Activated T-helper 2 cell treated with anti-CD3 and anti-CD28 coated beads, Interferon-gamma antibody, Interleukin-2, Interleukin-4, amounts not matched to agents 10 μg/mL and 5 μg/mL and 100 μg/mL, durations not matched to agents 14 hours and 24 hours and 36 hours (primary cell): ENCODE measurements around the gene PDXDC1. TPM values are rescaled to one million over a fixed set of nuclear protein-coding genes. Genes with fewer than 3 reads are reported as not detected.
"Not testable (repeated sequence)": the region's sequence is repeated elsewhere in the genome, so short reads cannot be mapped to it uniquely, and the experiment has no call there.

ENCODE experiments used
- DNase-seq: peaks from one replicate; pipeline ENCODE4 v3.0.0; 2021; ENCODE audit warnings: low spot score
- H3K27ac Mint-ChIP-seq: one replicate; pipeline ENCODE4 v1.8.0; 2021; ENCODE audit warnings: mixed read lengths
- H3K27me3 Mint-ChIP-seq: one replicate; pipeline ENCODE4 v1.8.0; 2021; ENCODE audit warnings: low read depth, mixed read lengths
- H3K36me3 Mint-ChIP-seq: one replicate; pipeline ENCODE4 v1.8.0; 2021; ENCODE audit warnings: low read depth, mixed read lengths
- H3K4me1 Mint-ChIP-seq: one replicate; pipeline ENCODE4 v1.8.0; 2021; ENCODE audit warnings: low read depth, mixed read lengths
- H3K4me3 Mint-ChIP-seq: one replicate; pipeline ENCODE4 v1.8.0; 2021; ENCODE audit warnings: low read depth, mild to moderate bottlenecking, moderate library complexity, mixed read lengths
- H3K9me3 Mint-ChIP-seq: one replicate; pipeline ENCODE4 v1.8.0; 2021; ENCODE audit warnings: mixed read lengths
- intact Hi-C: fragments of 100-400 bp; cut with micrococcal nuclease; formaldehyde crosslinking; loops from one replicate; pipeline ENCODE4 v1.15.1; 2023
- total RNA-seq: library from RNA; stranded (reverse); gene quantifications from 2 replicates; pipeline ENCODE4 v1.2.3, GENCODE V29; 2022

PDXDC1 gene
- total RNA-seq, 1 donor from 2014 or later = 56.5 TPM

GRCh38 chr16:15028801-15029698 is 54.2 kb downstream of the PDXDC1 start:
- H3K36me3 Mint-ChIP-seq = peaks cover 54% of the 10 kb centered on the region
- intact Hi-C loops = not testable (repeated sequence)

DNA sequence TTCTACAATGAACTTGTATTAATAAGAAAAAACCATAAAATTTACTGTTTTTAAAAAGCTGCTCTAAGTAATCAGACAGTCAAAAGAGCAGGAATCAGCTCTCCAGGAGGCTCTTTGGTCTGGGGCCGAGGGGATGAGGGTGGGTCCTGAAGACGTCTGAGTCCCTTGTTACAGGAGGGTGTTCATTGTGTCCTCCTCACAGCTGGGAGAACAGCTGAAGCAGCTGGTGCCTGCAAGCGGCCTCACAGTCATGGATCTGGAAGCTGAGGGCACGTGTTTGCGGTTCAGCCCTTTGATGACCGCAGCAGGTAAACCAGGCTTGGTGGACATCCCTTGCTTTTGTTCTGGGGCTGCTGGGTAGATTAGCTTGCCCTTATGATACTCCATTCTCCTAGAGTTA is 54.9 kb downstream of the PDXDC1 start:
- H3K36me3 Mint-ChIP-seq = peaks cover 56% of the 10 kb centered on the region
- DNase-seq, H3K27me3 Mint-ChIP-seq, H3K27ac Mint-ChIP-seq, intact Hi-C loops, H3K4me1 Mint-ChIP-seq, H3K4me3 Mint-ChIP-seq, H3K9me3 Mint-ChIP-seq: not testable (repeated sequence)

More at GRCh38 chr16:15028801-15029698, 54.2 kb downstream of the PDXDC1 start:
- H3K27me3 Mint-ChIP-seq, H3K4me3 Mint-ChIP-seq, H3K27ac Mint-ChIP-seq, H3K4me1 Mint-ChIP-seq, H3K9me3 Mint-ChIP-seq, DNase-seq: not testable (repeated sequence)

DNA sequence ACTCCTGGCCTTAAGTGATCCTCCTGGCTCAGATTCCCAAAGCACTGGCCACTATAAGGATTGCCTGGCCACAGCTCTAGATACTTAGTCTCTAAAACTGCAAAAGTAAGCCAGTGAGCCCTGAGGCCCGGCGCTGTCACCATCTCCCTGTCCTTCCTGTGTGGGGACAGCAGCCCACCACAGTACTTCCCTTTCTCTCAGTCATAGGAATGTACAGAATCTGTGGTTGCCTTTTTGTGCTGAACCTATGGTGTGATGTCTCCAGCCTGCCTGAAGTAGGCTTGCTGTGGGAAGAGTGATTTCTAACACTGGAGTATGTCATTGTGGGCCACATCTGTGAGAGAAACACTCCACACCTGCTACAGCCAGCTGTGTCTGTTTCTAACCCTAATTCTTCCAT is 56.4 kb downstream of the PDXDC1 start:
- Mint-ChIP-seq H3K4me1 (peaks cover 4% of the 10 kb centered on the region), H3K27me3 (no peaks in the 10 kb centered on the region), H3K36me3 (peaks cover 54% of the 10 kb centered on the region), H3K27ac (no peak overlapping the region), H3K4me3 (no peak overlapping the region), H3K9me3 (no peaks in the 10 kb centered on the region)
- intact Hi-C loops = no loop called here
- no peak for DNase-seq

DNA sequence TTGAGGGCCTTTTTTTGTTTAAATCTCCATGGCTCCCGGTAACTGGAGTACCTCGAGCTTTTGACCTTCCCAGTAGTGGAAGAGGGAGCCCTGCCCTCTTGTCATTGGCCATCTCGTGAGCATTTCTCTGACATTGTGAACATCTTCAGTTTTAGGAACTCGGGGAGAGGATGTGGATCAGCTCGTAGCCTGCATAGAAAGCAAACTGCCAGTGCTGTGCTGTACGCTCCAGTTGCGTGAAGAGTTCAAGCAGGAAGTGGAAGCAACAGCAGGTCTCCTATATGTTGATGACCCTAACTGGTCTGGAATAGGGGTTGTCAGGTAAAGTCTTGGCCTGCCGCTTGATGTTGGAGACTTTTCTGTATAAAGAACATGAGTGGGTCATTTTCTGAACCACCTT is 56.8 kb downstream of the PDXDC1 start:
- Mint-ChIP-seq H3K27me3 (no peaks in the 10 kb centered on the region), H3K4me1 (peaks cover 4% of the 10 kb centered on the region), H3K9me3 (no peaks in the 10 kb centered on the region), H3K36me3 (peaks cover 58% of the 10 kb centered on the region), H3K4me3 (no peak overlapping the region), H3K27ac (no peak overlapping the region)
- intact Hi-C loops = no loop called here
- DNase-seq = no peak

GRCh38 chr16:15032547-15033308 is 57.9 kb downstream of the PDXDC1 start:
- Mint-ChIP-seq H3K4me1 (peaks cover 4% of the 10 kb centered on the region), H3K27ac (no peak overlapping the region), H3K9me3 (no peaks in the 10 kb centered on the region), H3K36me3 (peaks cover 65% of the 10 kb centered on the region), H3K27me3 (no peaks in the 10 kb centered on the region), H3K4me3 (no peak overlapping the region)
- no peak for DNase-seq
- intact Hi-C loops = no loop called here

DNA sequence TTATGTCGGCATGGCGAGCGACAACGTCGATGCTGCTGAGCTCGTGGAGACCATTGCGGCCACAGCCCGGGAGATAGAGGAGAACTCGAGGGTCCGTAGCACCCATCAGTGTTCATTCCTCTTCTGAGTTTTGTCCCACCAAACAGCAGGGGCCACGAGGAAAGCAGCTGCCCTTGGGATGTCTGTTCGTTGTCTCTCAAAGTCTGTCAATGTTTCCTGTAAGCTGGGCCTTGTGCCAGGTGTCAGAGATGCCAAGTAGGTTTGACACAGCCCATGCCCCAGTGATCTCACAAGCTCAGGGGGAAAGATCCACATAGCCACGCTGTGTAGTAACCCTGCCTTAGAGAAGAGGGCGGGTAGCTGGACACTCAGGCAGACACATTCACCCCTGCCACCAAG is 58.5 kb downstream of the PDXDC1 start:
- DNase-seq = no peak
- Mint-ChIP-seq H3K36me3 (peaks cover 66% of the 10 kb centered on the region), H3K4me1 (peaks cover 4% of the 10 kb centered on the region), H3K9me3 (no peaks in the 10 kb centered on the region), H3K27ac (no peak overlapping the region), H3K4me3 (no peak overlapping the region), H3K27me3 (no peaks in the 10 kb centered on the region)
- intact Hi-C loops = no loop called here

GRCh38 chr16:15034266-15035162 is 59.7 kb downstream of the PDXDC1 start:
- DNase-seq = no peak
- Mint-ChIP-seq H3K27ac (no peak overlapping the region), H3K4me1 (peaks cover 4% of the 10 kb centered on the region), H3K4me3 (no peak overlapping the region), H3K9me3 (no peaks in the 10 kb centered on the region), H3K36me3 (peaks cover 74% of the 10 kb centered on the region), H3K27me3 (no peaks in the 10 kb centered on the region)
- intact Hi-C loops = no loop called here

- intact Hi-C loops = no loop called here
- peaks cover 76% of the 10 kb centered on the region for H3K36me3 Mint-ChIP-seq
- DNase-seq = no peak
- peaks cover 4% of the 10 kb centered on the region for H3K4me1 Mint-ChIP-seq
- no peaks in the 10 kb centered on the region for H3K9me3 Mint-ChIP-seq
- H3K4me3 Mint-ChIP-seq = no peak overlapping the region
- H3K27ac Mint-ChIP-seq = no peak overlapping the region
- no peaks in the 10 kb centered on the region for H3K27me3 Mint-ChIP-seq
Measured at GRCh38 chr16:15035163-15035729, 60.4 kb downstream of the PDXDC1 start.

DNA sequence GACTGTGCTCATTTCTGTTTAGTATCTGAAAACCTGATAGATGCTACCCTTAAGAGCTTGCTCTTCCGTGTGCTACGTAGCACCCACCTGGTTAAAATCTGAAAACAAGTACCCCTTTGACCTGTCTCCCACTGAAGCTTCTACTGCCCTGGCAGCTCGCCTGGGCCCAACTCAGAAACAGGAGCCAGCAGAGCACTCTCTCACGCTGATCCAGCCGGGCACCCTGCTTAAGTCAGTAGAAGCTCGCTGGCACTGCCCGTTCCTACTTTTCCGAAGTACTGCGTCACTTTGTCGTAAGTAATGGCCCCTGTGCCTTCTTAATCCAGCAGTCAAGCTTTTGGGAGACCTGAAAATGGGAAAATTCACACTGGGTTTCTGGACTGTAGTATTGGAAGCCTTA is 62.2 kb downstream of the PDXDC1 start:
- Mint-ChIP-seq H3K27me3 (no peaks in the 10 kb centered on the region), H3K36me3 (peaks cover 71% of the 10 kb centered on the region), H3K27ac (no peak overlapping the region), H3K4me1 (no peaks in the 10 kb centered on the region), H3K9me3 (no peaks in the 10 kb centered on the region), H3K4me3 (no peak overlapping the region)
- intact Hi-C loops = no loop called here
- no peak for DNase-seq

- no peaks in the 10 kb centered on the region for H3K9me3 Mint-ChIP-seq
- intact Hi-C loops = no loop called here
Measured at GRCh38 chr16:15037745-15038144, 62.9 kb downstream of the PDXDC1 start.

DNA sequence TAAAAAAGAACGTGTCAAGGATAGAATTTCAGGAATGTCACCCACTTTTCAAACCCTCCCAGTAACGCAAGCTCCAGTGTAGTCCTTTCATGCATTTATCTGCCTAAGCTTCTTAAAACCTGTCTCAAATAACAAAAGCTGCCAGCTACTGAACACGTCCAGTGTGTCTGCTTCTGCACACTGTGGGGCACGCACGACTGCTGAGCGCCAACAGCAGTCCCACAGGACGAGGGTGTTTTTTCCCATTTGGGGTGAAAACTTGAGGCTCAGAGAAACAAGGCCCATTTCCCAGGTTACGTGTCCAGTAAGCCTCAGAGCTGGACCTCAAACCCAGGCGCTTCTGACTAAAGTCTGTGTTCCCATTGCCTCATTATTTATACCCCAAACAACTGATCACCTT is 63.9 kb downstream of the PDXDC1 start:
- Mint-ChIP-seq H3K27ac (no peak overlapping the region), H3K27me3 (no peaks in the 10 kb centered on the region), H3K36me3 (peaks cover 62% of the 10 kb centered on the region), H3K9me3 (no peaks in the 10 kb centered on the region), H3K4me3 (no peak overlapping the region), H3K4me1 (no peaks in the 10 kb centered on the region)
- DNase-seq = no peak
- intact Hi-C loops = no loop called here

More at GRCh38 chr16:15037745-15038144, 62.9 kb downstream of the PDXDC1 start:
- Mint-ChIP-seq H3K36me3 (peaks cover 66% of the 10 kb centered on the region), H3K27ac (no peak overlapping the region), H3K4me1 (no peaks in the 10 kb centered on the region), H3K27me3 (no peaks in the 10 kb centered on the region), H3K4me3 (no peak overlapping the region)
- no peak for DNase-seq

- no peaks in the 10 kb centered on the region for H3K4me1 Mint-ChIP-seq
- H3K27me3 Mint-ChIP-seq = no peaks in the 10 kb centered on the region
- intact Hi-C loops = no loop called here
- no peak for DNase-seq
- H3K27ac Mint-ChIP-seq = no peak overlapping the region
- no peaks in the 10 kb centered on the region for H3K9me3 Mint-ChIP-seq
- no peak overlapping the region for H3K4me3 Mint-ChIP-seq
- H3K36me3 Mint-ChIP-seq = peaks cover 50% of the 10 kb centered on the region
Measured at GRCh38 chr16:15041271-15042004, 66.6 kb downstream of the PDXDC1 start.
